D341Med (cell line): ENCODE results near the gene UNC5A.

Experiments used
- DNase-seq: peaks from one replicate; pipeline ENCODE4 v3.0.0; 2012; ENCODE audit warnings: low spot score

UNC5A gene

GRCh38 chr5:176821441-176821840 is 11.1 kb downstream of the UNC5A start:
- no peak for DNase-seq

GRCh38 chr5:176822041-176822792 is 11.9 kb downstream of the UNC5A start:
- DNase-seq: no peak

- no peak for DNase-seq
Measured at GRCh38 chr5:176822793-176823481, 12.6 kb downstream of the UNC5A start.

GRCh38 chr5:176823869-176824412 is 13.6 kb downstream of the UNC5A start:
- DNase-seq: no peak

GRCh38 chr5:176824604-176825003 is 14.2 kb downstream of the UNC5A start:
- no peak for DNase-seq

GRCh38 chr5:176825234-176825633 is 14.9 kb downstream of the UNC5A start:
- DNase-seq: no peak

GRCh38 chr5:176825957-176826356 is 15.6 kb downstream of the UNC5A start:
- DNase-seq: no peak

GRCh38 chr5:176827736-176828414 is 17.5 kb downstream of the UNC5A start:
- no peak for DNase-seq

- no peak for DNase-seq
Measured at GRCh38 chr5:176829320-176829719, 19.0 kb downstream of the UNC5A start.

- no peak for DNase-seq
Measured at GRCh38 chr5:176830422-176830994, 20.1 kb downstream of the UNC5A start.

GRCh38 chr5:176830995-176831423 is 20.6 kb downstream of the UNC5A start:
- DNase-seq: no peak

- DNase-seq: no peak
Measured at GRCh38 chr5:176831425-176831824, 21.1 kb downstream of the UNC5A start.

GRCh38 chr5:176832162-176832561 is 21.8 kb downstream of the UNC5A start:
- no peak for DNase-seq

GRCh38 chr5:176833286-176833685 is 22.9 kb downstream of the UNC5A start:
- no peak for DNase-seq

GRCh38 chr5:176835918-176836317 is 25.6 kb downstream of the UNC5A start:
- DNase-seq: no peak

- DNase-seq: no peak
Measured at GRCh38 chr5:176836811-176837706, 26.7 kb downstream of the UNC5A start.

GRCh38 chr5:176837707-176838115 is 27.4 kb downstream of the UNC5A start:
- DNase-seq: no peak

- no peak for DNase-seq
Measured at GRCh38 chr5:176843673-176844072, 33.3 kb downstream of the UNC5A start.

GRCh38 chr5:176844281-176844680 is 33.9 kb downstream of the UNC5A start:
- no peak for DNase-seq

- DNase-seq: peak; percentile 63
Measured at GRCh38 chr5:176844706-176845391, 34.5 kb downstream of the UNC5A start.

- no peak for DNase-seq
Measured at GRCh38 chr5:176845392-176845713, 35.0 kb downstream of the UNC5A start.
